Mammary epithelial cell (primary cell): ENCODE data around the gene MON1B.

Source experiments
- EZH2 ChIP-seq: IDR thresholded peaks from 2 replicates; pipeline ENCODE4 v1.6.1; 2012; ENCODE audit warnings: low read length, inconsistent platforms, borderline replicate concordance
- TF ChIP-seq, protein P1 (sequence below), 2 donors: IDR thresholded peaks in 1 of 2; conservative IDR thresholded peaks in 1 of 2; 2 replicates each; pipeline ENCODE4 v1.5.1; 2011 to 2012; ENCODE audit warnings: inconsistent platforms in 2 of 2, low read length in 2 of 2, mild to moderate bottlenecking in 2 of 2, control low read depth in 1 of 2, low read depth in 1 of 2; ENCODE audit not compliant: insufficient read depth in 1 of 2; ENCODE audit errors: extremely low read depth in 1 of 2

DNA sequence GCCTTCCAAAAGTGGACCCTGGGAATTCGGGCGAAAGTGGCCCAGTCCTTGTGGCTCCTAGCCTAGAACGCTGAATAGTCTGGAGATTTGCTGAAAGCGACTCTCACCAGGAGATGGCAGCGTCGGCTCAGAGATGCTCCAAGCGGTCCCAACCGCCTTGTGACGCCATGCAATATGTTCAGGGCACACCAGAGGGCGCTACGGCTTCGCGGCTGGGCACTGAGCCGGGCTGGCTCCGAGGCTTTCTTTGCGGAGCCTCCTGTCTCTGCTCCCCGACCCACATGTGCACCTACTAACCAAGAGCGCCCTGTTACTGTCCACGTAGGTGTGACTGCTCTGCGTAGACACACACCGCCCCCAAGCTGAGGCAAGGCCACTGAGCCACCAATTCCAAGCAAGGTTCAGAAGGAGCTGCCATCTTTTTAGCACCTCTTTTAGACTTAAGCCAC, 45.1 kb downstream of the MON1B start:
- TF ChIP-seq, protein P1, sequence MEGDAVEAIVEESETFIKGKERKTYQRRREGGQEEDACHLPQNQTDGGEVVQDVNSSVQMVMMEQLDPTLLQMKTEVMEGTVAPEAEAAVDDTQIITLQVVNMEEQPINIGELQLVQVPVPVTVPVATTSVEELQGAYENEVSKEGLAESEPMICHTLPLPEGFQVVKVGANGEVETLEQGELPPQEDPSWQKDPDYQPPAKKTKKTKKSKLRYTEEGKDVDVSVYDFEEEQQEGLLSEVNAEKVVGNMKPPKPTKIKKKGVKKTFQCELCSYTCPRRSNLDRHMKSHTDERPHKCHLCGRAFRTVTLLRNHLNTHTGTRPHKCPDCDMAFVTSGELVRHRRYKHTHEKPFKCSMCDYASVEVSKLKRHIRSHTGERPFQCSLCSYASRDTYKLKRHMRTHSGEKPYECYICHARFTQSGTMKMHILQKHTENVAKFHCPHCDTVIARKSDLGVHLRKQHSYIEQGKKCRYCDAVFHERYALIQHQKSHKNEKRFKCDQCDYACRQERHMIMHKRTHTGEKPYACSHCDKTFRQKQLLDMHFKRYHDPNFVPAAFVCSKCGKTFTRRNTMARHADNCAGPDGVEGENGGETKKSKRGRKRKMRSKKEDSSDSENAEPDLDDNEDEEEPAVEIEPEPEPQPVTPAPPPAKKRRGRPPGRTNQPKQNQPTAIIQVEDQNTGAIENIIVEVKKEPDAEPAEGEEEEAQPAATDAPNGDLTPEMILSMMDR (conservative IDR thresholded peaks at IDR 0.05 in 1 of 2, IDR thresholded peaks at IDR 0.05 in 1 of 2; ENCODE audit: extremely low read depth in 1 of 2, insufficient read depth in 1 of 2, low read depth in 1 of 2, low read length in 2 of 2): peak; percentile 99 to 100
- TF ChIP-seq EZH2: no peak
